HG03066 (cell line): ENCODE results near the gene NLGN4X.

Experiments used
- ATAC-seq: cut with Tn5 transposase; IDR thresholded peaks from one replicate; pipeline ENCODE4 v1.9.1; 2021; ENCODE audit warnings: low read depth; ENCODE audit not compliant: unreplicated experiment

Gene NLGN4X

DNA sequence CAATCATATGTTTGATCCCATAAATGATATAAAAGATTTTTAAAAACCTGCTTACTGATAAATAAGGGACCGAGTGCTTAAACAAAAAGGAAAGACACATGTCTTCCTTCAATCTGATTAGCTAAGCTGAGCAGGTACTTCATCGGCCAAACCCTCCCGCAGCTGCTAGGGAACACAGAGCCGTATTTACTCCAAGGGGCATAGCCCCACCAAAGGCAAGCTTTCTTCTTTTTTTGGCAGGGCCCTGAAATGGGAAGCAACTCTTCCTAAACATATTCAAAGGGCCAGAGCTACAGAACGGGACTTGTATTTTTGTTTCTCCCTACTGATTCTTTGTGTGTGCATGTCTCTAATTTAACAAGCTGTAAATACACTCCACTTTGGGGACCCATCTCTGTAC lies 337.3 kb downstream of the NLGN4X start:
- no peak for ATAC-seq

DNA sequence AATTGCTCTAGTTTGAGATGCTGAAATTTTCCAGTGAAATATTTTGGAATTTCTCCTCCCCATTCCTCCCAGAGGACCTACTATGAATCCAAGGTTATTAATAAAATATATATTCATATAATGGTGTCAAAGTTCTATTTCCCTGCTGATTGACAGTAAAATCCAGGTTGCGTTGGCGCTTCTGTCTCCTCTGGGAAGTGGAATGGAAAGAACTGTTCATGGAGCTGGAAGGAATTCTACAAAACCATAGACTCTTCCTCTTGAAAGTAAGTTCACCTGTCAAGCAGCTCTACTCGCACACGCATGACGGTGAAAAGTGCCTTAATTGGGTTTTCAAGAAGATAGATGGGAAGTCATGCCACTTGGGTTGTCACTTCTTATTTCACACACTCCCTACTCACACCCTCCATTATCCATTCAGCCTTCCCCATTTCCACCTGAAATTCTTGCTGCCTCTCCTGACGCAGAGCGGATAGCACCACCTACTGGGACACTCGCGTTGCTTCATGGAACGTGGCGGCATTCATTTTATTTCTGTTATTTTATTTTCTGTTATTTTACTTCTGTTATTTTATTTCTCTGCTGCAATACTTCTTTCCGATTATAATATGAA lies 351.6 kb downstream of the NLGN4X start:
- ATAC-seq: no peak

DNA sequence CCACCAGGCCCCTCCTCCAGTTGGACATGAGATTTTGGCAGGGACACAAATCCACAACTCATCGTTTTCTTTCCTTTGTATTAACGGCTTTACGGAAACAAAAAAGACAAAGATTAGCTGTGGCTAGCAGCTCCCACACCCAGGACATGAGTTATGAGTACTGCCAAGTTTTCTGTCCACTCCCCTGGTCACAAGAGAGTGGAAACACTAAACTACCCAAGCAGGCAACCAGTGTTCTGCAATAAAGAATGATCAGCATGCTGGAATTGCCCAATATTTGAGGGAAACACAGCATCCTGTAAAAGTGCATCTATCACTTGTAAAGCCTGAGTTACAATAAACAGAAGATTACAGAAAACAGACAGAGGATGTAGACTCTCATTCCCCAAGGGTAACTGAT lies 358.4 kb downstream of the NLGN4X start:
- no peak for ATAC-seq

DNA sequence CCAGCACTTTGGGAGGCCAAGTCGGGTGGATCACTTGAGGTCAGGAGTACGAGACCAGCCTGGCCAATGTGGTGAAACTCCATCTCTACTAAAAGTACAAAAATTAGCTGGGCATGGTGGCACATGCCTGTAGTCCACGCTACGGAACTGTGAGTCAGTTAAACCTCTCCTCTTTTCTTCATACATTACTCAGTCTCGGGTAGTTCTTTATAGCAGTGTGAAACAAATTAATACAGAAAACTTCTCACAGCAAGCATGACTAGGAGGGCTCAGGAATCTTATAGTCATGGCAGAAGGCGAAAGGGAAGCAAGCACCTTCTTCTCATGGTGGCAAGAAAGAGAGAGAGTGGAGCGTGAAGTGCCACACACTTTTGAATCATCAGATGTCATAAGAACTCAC lies 358.9 kb downstream of the NLGN4X start:
- no peak for ATAC-seq

DNA sequence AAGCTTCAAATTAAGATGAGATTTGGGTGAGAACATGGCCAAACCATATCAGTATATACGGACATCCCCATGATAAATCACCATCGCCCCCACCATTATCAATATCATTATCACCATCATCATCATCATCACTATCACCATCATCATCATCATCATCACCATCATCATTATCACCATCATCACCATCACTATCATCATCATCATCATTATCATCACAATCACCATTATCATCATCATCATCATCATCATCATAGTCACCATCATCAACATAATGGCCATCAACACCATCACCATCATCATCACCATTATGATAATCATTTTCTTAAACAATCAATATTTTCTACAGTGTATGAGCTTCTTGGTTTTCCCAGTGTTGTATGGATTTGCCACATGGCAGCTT lies 360.9 kb downstream of the NLGN4X start:
- no peak for ATAC-seq

DNA sequence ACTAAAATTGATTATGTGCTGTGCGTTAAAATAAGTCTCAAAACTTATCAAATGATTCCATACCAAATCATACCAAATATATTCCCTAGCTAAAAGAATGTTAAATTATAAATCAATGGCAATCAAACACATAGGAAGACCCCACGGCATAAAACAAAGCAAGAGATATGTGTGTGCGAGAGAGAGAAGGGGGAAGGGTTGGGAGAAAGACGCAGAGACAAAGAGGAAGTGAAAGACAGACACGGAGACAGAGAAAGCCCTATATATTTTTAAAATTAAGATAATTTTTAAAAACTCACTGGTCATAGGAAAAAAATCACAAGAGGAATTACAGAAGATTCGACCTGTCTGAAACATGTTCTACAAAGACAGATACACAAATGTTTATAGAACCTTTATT lies 371.4 kb downstream of the NLGN4X start:
- no peak for ATAC-seq

DNA sequence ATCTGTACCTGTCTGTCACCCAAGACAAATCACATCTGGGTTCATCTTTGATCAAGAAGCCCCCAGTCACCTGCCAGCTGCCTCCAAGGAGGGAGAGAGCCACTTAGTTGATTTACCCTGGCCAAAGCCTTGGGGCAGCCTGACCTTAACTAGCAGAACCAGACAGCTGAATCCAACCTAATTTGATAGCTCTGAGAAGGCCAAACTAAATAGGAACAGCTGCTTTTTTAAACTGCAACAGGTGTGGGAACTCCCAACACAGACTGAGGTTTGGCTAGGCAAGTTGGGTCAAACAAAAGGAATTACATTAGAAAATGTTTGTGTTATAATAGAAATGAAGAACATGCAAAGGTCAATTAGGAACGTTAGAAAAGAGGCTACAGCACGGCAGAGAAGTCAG lies 375.7 kb downstream of the NLGN4X start:
- ATAC-seq: no peak

DNA sequence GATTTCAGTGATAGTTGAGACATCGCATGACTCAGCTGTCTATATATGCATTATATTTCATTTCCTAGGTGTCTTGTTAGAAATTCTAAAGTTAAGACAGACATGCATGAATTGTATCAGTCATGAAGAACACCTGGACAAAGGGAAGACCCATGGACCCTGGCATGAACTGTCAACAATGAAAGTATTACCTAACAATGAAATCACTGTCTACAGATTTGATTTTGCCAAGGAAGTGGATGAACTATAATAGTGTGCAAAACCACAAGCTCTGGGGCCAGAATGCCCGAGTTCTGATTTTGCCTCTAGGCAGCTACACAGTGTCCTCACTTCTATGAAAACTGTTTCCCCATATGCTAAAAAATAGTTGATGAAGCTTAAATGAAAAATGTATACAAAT lies 386.1 kb downstream of the NLGN4X start:
- ATAC-seq: no peak
